GM12865 (cell line): Measurements from ENCODE around the gene SEMA5A.

ENCODE experiments used
- DNase-seq: peaks from one replicate; pipeline ENCODE4 v3.0.0; 2010; ENCODE audit warnings: low read depth
- H3K4me3 ChIP-seq: 2 replicates; pipeline ENCODE4 v1.5.1; 2011; ENCODE audit warnings: mild to moderate bottlenecking, low read depth, low read length, control low read depth
- CTCF ChIP-seq: IDR thresholded peaks from 2 replicates; pipeline ENCODE4 v1.5.1; 2011; ENCODE audit warnings: low read length, control low read depth, low read depth, inconsistent platforms; ENCODE audit not compliant: insufficient read depth; ENCODE audit errors: missing control alignments

Gene SEMA5A

GRCh38 chr5:9173281-9174048 lies 372.4 kb downstream of the SEMA5A start:
- no peak overlapping the region for H3K4me3 ChIP-seq
- DNase-seq: no peak

GRCh38 chr5:9170026-9170425 lies 375.8 kb downstream of the SEMA5A start:
- DNase-seq: no peak
- no peak for TF ChIP-seq CTCF
- H3K4me3 ChIP-seq: no peak overlapping the region

More at GRCh38 chr5:9173281-9174048, 372.4 kb downstream of the SEMA5A start:
- TF ChIP-seq CTCF: no peak

- H3K4me3 ChIP-seq: no peak overlapping the region
- DNase-seq: no peak
- no peak for TF ChIP-seq CTCF
Measured at GRCh38 chr5:9169557-9169902, 376.3 kb downstream of the SEMA5A start.

DNA sequence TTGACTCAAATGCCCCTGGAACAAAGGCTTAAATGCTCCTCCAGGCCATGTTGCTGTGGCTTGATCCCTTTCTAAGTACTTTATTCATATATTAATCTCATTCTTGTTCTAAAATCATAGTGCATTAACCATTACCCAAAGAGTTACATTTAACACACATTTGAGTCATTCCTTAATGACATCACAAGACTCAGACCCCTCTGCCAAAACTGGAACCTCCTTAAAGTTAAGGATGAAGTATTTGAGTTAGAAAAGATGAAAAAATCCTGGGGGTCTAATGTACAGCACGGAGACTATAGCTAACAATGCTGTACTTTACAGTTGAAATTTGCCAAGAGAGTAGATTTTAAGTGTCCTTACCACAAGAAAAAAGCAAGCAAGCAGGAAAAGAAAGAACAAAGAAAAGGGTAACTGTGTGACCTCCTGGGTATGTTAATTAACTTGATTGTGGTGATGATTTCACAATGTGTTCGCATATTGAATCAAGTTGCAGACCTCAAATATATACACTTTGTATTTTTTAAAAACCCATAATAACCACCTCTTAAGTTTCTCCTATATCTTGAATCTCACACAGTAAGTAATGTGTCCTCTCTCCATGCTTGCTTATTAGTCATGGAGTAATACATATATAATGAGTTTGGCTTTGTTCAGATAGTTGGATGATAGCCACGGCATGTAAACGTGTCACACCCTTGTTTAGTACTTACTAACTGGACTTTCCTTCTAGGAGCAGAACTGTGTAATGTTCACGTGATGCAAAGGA lies 376.9 kb downstream of the SEMA5A start:
- DNase-seq: no peak
- TF ChIP-seq CTCF: no peak

DNA sequence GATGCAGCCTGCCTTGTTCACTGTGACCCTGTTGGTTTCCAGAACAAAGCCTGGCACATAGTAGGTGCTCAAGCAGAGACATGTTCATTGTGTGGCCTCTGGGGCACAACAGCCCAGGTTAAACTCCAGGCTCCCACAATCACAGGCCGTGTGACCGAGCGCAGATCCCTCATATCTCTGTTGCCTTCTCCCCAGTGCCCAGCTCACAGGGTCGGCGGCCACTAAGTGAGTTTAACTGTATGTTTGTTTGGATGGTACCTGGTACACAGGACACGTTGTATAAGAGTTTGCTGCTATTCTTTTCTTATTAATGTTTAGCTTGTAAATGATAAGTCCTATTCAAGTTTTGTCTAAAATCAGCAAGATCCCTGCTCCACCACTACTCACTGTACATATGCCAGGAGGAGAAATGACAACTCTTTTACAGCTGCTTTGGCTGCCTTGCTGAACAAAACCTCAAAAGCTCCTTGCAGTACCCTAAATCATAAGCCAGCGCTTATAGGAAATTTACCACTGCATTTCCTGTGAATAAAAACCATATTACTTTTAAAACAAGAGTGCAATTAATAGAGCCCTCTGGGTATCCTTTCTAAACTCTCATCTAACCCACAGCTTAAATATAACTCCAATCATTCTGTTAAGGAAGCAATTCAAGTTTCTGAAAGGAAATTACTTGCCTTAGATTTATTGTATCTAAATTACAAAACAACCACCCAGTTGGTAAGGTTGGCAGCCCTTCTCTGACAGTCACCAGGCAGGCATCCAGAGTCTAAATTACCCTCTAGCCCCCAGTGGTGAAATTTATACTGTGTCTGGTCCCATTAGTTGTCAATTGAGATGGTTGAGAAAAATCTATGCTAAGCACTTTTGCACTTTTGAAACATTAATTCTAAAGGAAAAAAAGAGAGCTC lies 379.4 kb downstream of the SEMA5A start:
- no peak for TF ChIP-seq CTCF
- H3K4me3 ChIP-seq: no peak overlapping the region
- DNase-seq: no peak

More for the DNA sequence above, 376.9 kb downstream of the SEMA5A start:
- H3K4me3 ChIP-seq: no peak overlapping the region

DNA sequence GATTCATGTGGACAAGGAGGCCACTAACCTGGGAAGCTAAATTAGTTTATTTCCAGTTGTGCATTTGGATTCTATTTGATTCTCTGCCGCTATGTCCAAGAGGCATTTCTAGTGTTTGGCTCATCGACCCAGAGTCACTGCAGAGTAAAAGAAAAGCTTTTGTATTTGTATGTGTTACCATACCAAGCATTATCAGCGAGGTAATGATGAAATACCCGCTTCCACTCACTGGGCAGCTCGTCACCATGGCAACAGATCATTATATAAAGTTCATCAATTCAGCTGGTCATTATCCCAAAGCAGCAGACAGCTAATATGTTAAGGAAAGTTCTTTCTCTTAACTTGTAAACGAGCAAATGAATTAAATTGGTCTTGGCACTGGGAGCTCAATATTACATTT lies 380.3 kb downstream of the SEMA5A start:
- no peak overlapping the region for H3K4me3 ChIP-seq
- TF ChIP-seq CTCF: no peak
- no peak for DNase-seq
